Measurements from ENCODE around the gene RPSA.

RPSA gene

DNA sequence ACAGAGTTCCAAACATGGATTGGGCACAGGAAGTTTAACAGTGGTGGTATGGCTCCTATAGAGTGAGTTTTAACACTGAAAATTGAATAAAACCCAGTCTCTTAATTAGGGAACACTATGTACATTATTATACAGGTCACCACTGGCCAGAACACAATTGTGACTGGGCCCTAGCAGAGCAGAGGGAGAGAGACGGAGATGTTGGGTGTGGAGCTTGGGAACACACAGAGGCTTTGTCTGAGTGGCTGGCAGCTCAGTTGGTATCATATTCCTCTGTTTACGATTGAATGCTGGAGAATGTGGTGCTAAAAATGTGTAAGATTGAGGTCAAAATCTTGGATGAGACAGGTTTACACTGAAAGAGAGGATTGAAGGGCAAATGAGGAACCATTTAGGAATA lies 54.2 kb downstream of the RPSA start:
- no peak for DNase-seq

Measured in suppressor macrophage treated with lipopolysaccharide for 4 hours (primary cell).